A673 (cell line): ENCODE results near the gene PTPN21. TPM values are rescaled to one million over a fixed set of nuclear protein-coding genes. Genes with fewer than 3 reads are reported as not detected.

Experiments
- BruUV-seq: library from RNA; stranded (reverse); fragments of 400-500 nt; replicated peaks from 2 replicates; lab custom pipeline; 2021; lab: Mats Ljungman, UMichigan
- CTCF ChIA-PET: fragments of 300-600 bp; sonication (Branson Sonifier 250); formaldehyde crosslinking; loops from one replicate; lab custom pipeline; 2022; ENCODE audit warnings: antibody characterized with exemption; lab: Charles Lee
- POLR2A ChIA-PET: fragments of 300-600 bp; sonication (Branson Sonifier 250); formaldehyde crosslinking; loops from one replicate; lab custom pipeline; 2022; ENCODE audit warnings: antibody characterized with exemption; ENCODE audit not compliant: low non-redundant PET; lab: Charles Lee
- DNase-seq: peaks from one replicate; pipeline ENCODE4 v3.0.0-alpha.2; 2015; ENCODE audit warnings: low spot score
- H3K27ac ChIP-seq: fragments of 200-600 bp; sonication (generic); 2 replicates; pipeline ENCODE4 v1.5.1; 2016; ENCODE audit warnings: mixed run types, low read depth, mild to moderate bottlenecking, mixed read lengths, antibody characterized with exemption, low read length; ENCODE audit not compliant: poor library complexity, severe bottlenecking
- H3K27me3 ChIP-seq: fragments of 200-600 bp; sonication (generic); replicated peaks from 2 replicates; pipeline ENCODE4 v1.6.1; 2017; ENCODE audit warnings: mixed run types, low read depth, mild to moderate bottlenecking, mixed read lengths, antibody characterized with exemption, low read length; ENCODE audit not compliant: insufficient read depth, poor library complexity
- H3K36me3 ChIP-seq: fragments of 200-600 bp; sonication (generic); 2 replicates; pipeline ENCODE4 v1.6.1; 2016; ENCODE audit warnings: mixed run types, mild to moderate bottlenecking, mixed read lengths, antibody characterized with exemption, low read length; ENCODE audit not compliant: insufficient read depth, poor library complexity, severe bottlenecking
- H3K4me1 ChIP-seq: fragments of 200-600 bp; sonication (generic); 2 replicates; pipeline ENCODE4 v1.6.1; 2017; ENCODE audit warnings: mixed run types, mild to moderate bottlenecking, mixed read lengths, antibody characterized with exemption, low read length; ENCODE audit not compliant: insufficient read depth, poor library complexity, severe bottlenecking
- H3K4me3 ChIP-seq: fragments of 200-600 bp; sonication (generic); 2 replicates; pipeline ENCODE4 v1.5.1; 2016; ENCODE audit warnings: low read depth, mixed run types, mild to moderate bottlenecking, mixed read lengths, low read length; ENCODE audit not compliant: poor library complexity, severe bottlenecking
- H3K9me3 ChIP-seq: fragments of 200-600 bp; sonication (generic); 2 replicates; pipeline ENCODE4 v1.6.1; 2016; ENCODE audit warnings: mixed run types, low read depth, mild to moderate bottlenecking, mixed read lengths, antibody characterized with exemption, low read length; ENCODE audit not compliant: poor library complexity, severe bottlenecking
- CTCF ChIP-seq: fragments of 300-800, 200-600 bp; sonication (generic); conservative IDR thresholded peaks from 2 replicates; pipeline ENCODE4 v1.5.1; 2017; ENCODE audit warnings: low read depth, mild to moderate bottlenecking, antibody characterized with exemption, low read length, moderate library complexity, mixed read lengths
- EZH2 ChIP-seq: fragments of 200-600 bp; sonication (generic); IDR thresholded peaks from 2 replicates; pipeline ENCODE4 v1.6.1; 2017; ENCODE audit warnings: borderline replicate concordance, low read depth, mild to moderate bottlenecking, mixed read lengths, antibody characterized with exemption, low read length; ENCODE audit not compliant: poor library complexity, severe bottlenecking
- intact Hi-C: fragments of 100-400 bp; cut with micrococcal nuclease; formaldehyde crosslinking; loops from one replicate; pipeline ENCODE4 v1.10.0; 2022; ENCODE audit not compliant: unreplicated experiment
- total RNA-seq: library from RNA; stranded (reverse); gene quantifications from 2 replicates; pipeline ENCODE4 v1.2.3, GENCODE V29; 2021

The PTPN21 gene
- total RNA-seq, 1 experiment from 2014 or later = 6.1 TPM

- DNase-seq = no peak
- POLR2A ChIA-PET = no interaction called here
- BruUV-seq = no TSS peak
- peaks cover 93% of the 10 kb centered on the region for H3K36me3 ChIP-seq
- CTCF ChIA-PET = no interaction called here
- TF ChIP-seq EZH2 (no peak), CTCF (no peak)
- no peak overlapping the region for H3K4me3 ChIP-seq
- intact Hi-C loops = no loop called here
- no peak overlapping the region for H3K27ac ChIP-seq
- no peaks in the 10 kb centered on the region for H3K4me1 ChIP-seq
- no peaks in the 10 kb centered on the region for H3K9me3 ChIP-seq
- H3K27me3 ChIP-seq = no peaks in the 10 kb centered on the region
Observed at GRCh38 chr14:88572117-88572516, 17.3 kb upstream of the PTPN21 start.

GRCh38 chr14:88568196-88568595 lies 13.4 kb upstream of the PTPN21 start:
- intact Hi-C loops = no loop called here
- no peaks in the 10 kb centered on the region for H3K4me1 ChIP-seq
- CTCF ChIA-PET = no interaction called here
- no peaks in the 10 kb centered on the region for H3K27me3 ChIP-seq
- no peaks in the 10 kb centered on the region for H3K9me3 ChIP-seq
- DNase-seq = no peak
- no peak overlapping the region for H3K4me3 ChIP-seq
- POLR2A ChIA-PET = no interaction called here
- no peak overlapping the region for H3K27ac ChIP-seq
- H3K36me3 ChIP-seq = peaks cover 61% of the 10 kb centered on the region
- TF ChIP-seq EZH2 (no peak), CTCF (no peak)
- BruUV-seq = no TSS peak

- Histone ChIP-seq H3K9me3 (no peaks in the 10 kb centered on the region), H3K4me1 (peaks cover 4% of the 10 kb centered on the region), H3K4me3 (no peak overlapping the region), H3K27ac (no peak overlapping the region), H3K36me3 (peaks cover 38% of the 10 kb centered on the region), H3K27me3 (no peaks in the 10 kb centered on the region)
- TF ChIP-seq CTCF = no peak
- no peak for TF ChIP-seq EZH2
- no peak for DNase-seq
- ChIA-PET CTCF (no interaction called here), POLR2A (no interaction called here)
- no TSS peak for BruUV-seq
- intact Hi-C loops = no loop called here
Observed at GRCh38 chr14:88565427-88565826, 10.6 kb upstream of the PTPN21 start.
